GM12878 (cell line): Measurements from ENCODE around the gene PIEZO2. TPM values are rescaled to one million over a fixed set of nuclear protein-coding genes. Genes with fewer than 3 reads are reported as not detected.

Experiments used
- ATAC-seq: fragments of 200-7000 bp; cut with Tn5 transposase; 3 replicates; pipeline ENCODE4 v1.9.1; 2020; ENCODE audit warnings: mild to moderate bottlenecking, moderate library complexity
- BruUV-seq: library from RNA; stranded (reverse); fragments of 400-500 nt; replicated peaks from 2 replicates; lab custom pipeline; 2021; lab: Mats Ljungman, UMichigan
- CTCF ChIA-PET: fragments of 300-600 bp; sonication (Branson Sonifier 250); formaldehyde crosslinking; extraction: SDS; loops from one replicate; lab custom pipeline; 2021; ENCODE audit warnings: inconsistent platforms; lab: Yijun Ruan, JAX
- POLR2A ChIA-PET: fragments of 350-600 bp; formaldehyde crosslinking; extraction: SDS; loops from one replicate; lab custom pipeline; 2021; ENCODE audit warnings: inconsistent platforms; lab: Charles Lee
- RAD21 ChIA-PET: fragments of 300-600 bp; sonication (Branson Sonifier 250); formaldehyde crosslinking; loops from one replicate; lab custom pipeline; 2023; ENCODE audit warnings: antibody characterized with exemption; ENCODE audit not compliant: unreplicated experiment; lab: Charles Lee
- SMC1A ChIA-PET: fragments of 300-600 bp; sonication (Branson Sonifier 250); formaldehyde crosslinking; loops from one replicate; lab custom pipeline; 2023; ENCODE audit not compliant: unreplicated experiment, uncharacterized antibody; lab: Charles Lee
- DNase-seq: peaks from one replicate; pipeline ENCODE4 v3.0.0-alpha.2; 2011; ENCODE audit warnings: low read depth, low spot score
- FAIRE-seq: peaks from 3 replicates; lab custom pipeline; 2011; peaks lifted over from hg19 to GRCh38; lab: Jason Lieb, UNC
- H2AFZ ChIP-seq: 2 replicates; pipeline ENCODE4 v1.6.0; 2011; ENCODE audit warnings: low read depth, low read length, control low read depth; ENCODE audit not compliant: control insufficient read depth
- H3K27ac ChIP-seq: 2 replicates; pipeline ENCODE4 v1.5.1; 2011; ENCODE audit warnings: control low read depth; ENCODE audit not compliant: control insufficient read depth, insufficient read depth
- H3K27me3 ChIP-seq, 2 experiments: replicated peaks in 1 of 2; 2 replicates each; pipeline versions ENCODE4 v1.6.0 to v1.6.1; 2011; ENCODE audit warnings: low read length in 1 of 2; ENCODE audit not compliant: control insufficient read depth in 2 of 2, insufficient read depth in 2 of 2
- H3K36me3 ChIP-seq, 2 experiments: 2 replicates each; pipeline ENCODE4 v1.5.1; 2011; ENCODE audit warnings: low read length in 1 of 2; ENCODE audit not compliant: control insufficient read depth in 2 of 2, insufficient read depth in 2 of 2
- H3K4me1 ChIP-seq: 2 replicates; pipeline ENCODE4 v1.6.1; 2011; ENCODE audit warnings: mild to moderate bottlenecking, low read length, moderate library complexity, mixed read lengths; ENCODE audit not compliant: control insufficient read depth, insufficient read depth
- H3K4me2 ChIP-seq: 2 replicates; pipeline ENCODE4 v1.6.0; 2011; ENCODE audit warnings: control low read depth; ENCODE audit not compliant: control insufficient read depth, insufficient read depth
- H3K4me3 ChIP-seq: fragments of 200-600 bp; sonication (generic); 2 replicates; pipeline ENCODE4 v1.5.1; 2016
- H3K79me2 ChIP-seq: 2 replicates; pipeline ENCODE4 v1.6.0; 2011; ENCODE audit warnings: low read length; ENCODE audit not compliant: control insufficient read depth, insufficient read depth
- H3K9ac ChIP-seq: 2 replicates; pipeline ENCODE4 v1.8.0; 2011; ENCODE audit warnings: low read length, control low read depth, mixed read lengths; ENCODE audit not compliant: control insufficient read depth, insufficient read depth
- H3K9me3 ChIP-seq: replicated peaks from 3 replicates; pipeline ENCODE4 v1.5.1; 2011; ENCODE audit warnings: mild to moderate bottlenecking, low read length; ENCODE audit not compliant: control insufficient read depth, insufficient read depth
- H4K20me1 ChIP-seq: 2 replicates; pipeline ENCODE4 v1.6.0; 2011; ENCODE audit not compliant: control insufficient read depth, insufficient read depth
- ATF2 ChIP-seq: IDR thresholded peaks from 2 replicates; pipeline ENCODE4 v1.6.1; 2012; ENCODE audit warnings: low read length, inconsistent platforms
- CREM ChIP-seq: IDR thresholded peaks from 2 replicates; pipeline ENCODE4 v1.6.1; 2014; ENCODE audit warnings: antibody characterized with exemption, low read depth
- E2F4 ChIP-seq: IDR thresholded peaks from 2 replicates; pipeline ENCODE4 v1.6.1; 2012; ENCODE audit warnings: low read depth, low read length, improper control_type of control experiment
- KLF5 ChIP-seq: fragments of 450-650 bp; IDR thresholded peaks from 2 replicates; pipeline ENCODE4 v1.6.1; 2014; ENCODE audit warnings: mild to moderate bottlenecking; ENCODE audit not compliant: partially characterized antibody
- MYB ChIP-seq: fragments of 150-350 bp; IDR thresholded peaks from 2 replicates; pipeline ENCODE4 v1.6.1; 2014; ENCODE audit warnings: mild to moderate bottlenecking, low read depth, low read length, borderline replicate concordance
- NR2C2 ChIP-seq: IDR thresholded peaks from 2 replicates; pipeline ENCODE4 v1.6.1; 2011; ENCODE audit warnings: borderline replicate concordance, low read depth; ENCODE audit not compliant: control insufficient read depth, insufficient read length
- PML ChIP-seq: IDR thresholded peaks from 2 replicates; pipeline ENCODE4 v1.6.1; 2012; ENCODE audit warnings: low read length, inconsistent platforms
- RCOR1 ChIP-seq: conservative IDR thresholded peaks from 2 replicates; pipeline ENCODE4 v1.6.1; 2012; ENCODE audit warnings: low read depth, low read length, improper control_type of control experiment
- RELB ChIP-seq: fragments of 450-650 bp; IDR thresholded peaks from 2 replicates; pipeline ENCODE4 v1.6.1; 2017; ENCODE audit warnings: low read depth, mild to moderate bottlenecking, moderate library complexity
- SMAD5 ChIP-seq: IDR thresholded peaks from 2 replicates; pipeline ENCODE4 v1.6.1; 2016; ENCODE audit warnings: antibody characterized with exemption, low read depth
- ZBED1 ChIP-seq: IDR thresholded peaks from 2 replicates; pipeline ENCODE4 v1.6.1; 2016; ENCODE audit warnings: borderline replicate concordance
- WGBS: methylation state at CpG from one replicate; pipeline ENCODE4 v1.1.6; 2016; ENCODE audit warnings: low lambda C conversion rate; ENCODE audit not compliant: insufficient replicate concordance, insufficient coverage; ENCODE audit errors: missing lambda C conversion rate; 5-methylcytosine and 5-hydroxymethylcytosine counted together
- in situ Hi-C: fragments of 300-500 bp; cut with MboI; formaldehyde crosslinking; loops from 9 replicates; pipeline ENCODE4 v1.14.3; 2018; ENCODE audit warnings: mixed read lengths
- intact Hi-C: fragments of 100-400 bp; cut with micrococcal nuclease; formaldehyde crosslinking; loops from one replicate; pipeline ENCODE4 v1.14.2; 2022; ENCODE audit not compliant: unreplicated experiment
- polyA plus RNA-seq, 11 experiments: library from polyadenylated mRNA; depleted of rRNA in 4 of 11; unstranded in 6 of 11; stranded (reverse) in 5 of 11; fragments of >200 nt; fragmentation: Nextera tagmentation in 4 of 11; fragmentation: Illumina TruSeq in 1 of 11; extraction: Ambion mirVana in 4 of 11; extraction: Trizol in 1 of 11; gene quantifications; 1 replicate in 1 of 11; 2 replicates in 10 of 11; pipeline versions ENCODE4 v1.2.1 to v1.2.3, GENCODE V29; 2011 to 2016; ENCODE audit warnings: inconsistent platforms in 2 of 11, missing spikeins in 2 of 11, low read depth in 1 of 11
- total RNA-seq, 4 experiments: library from RNA; depleted of rRNA in 3 of 4; stranded (reverse); fragments of >200 nt in 3 of 4; fragmentation: Illumina TruSeq in 1 of 4; extraction: Trizol in 1 of 4; gene quantifications; 2 replicates each; pipeline versions ENCODE4 v1.2.1 to v1.2.3, GENCODE V29; 2013 to 2021

The PIEZO2 gene
- total and polyA plus RNA-seq, 10 of the 15 experiments (the other 5 are each of a cell fraction or from before 2014, with no cell fraction given), result 6.7 to 42.3 (median 27.4) TPM

GRCh38 chr18:11136241-11136640, 13.1 kb downstream of the PIEZO2 start:
- RAD21 ChIA-PET, result interaction anchor here (0.7 to 1.8 kb wide), 7 partner anchors 10 to 285 kb away, joined by 3 to 11 read pairs (median 4); no protein-coding TSS in a partner anchor
- FAIRE-seq, result no peak

More at GRCh38 chr18:11136241-11136640, 13.1 kb downstream of the PIEZO2 start:
- Histone ChIP-seq H2AFZ (no peak overlapping the region), H3K79me2 (peaks cover 29% of the 10 kb centered on the region), H3K4me3 (no peak overlapping the region), H3K4me1 (no peaks in the 10 kb centered on the region), H4K20me1 (no peaks in the 10 kb centered on the region; the same call in 1 of the 2 replicates), H3K27ac (no peak overlapping the region), H3K9ac (no peak overlapping the region), H3K4me2 (no peak overlapping the region), H3K9me3 (peaks cover 7% of the 10 kb centered on the region; the same call in 2 of the 3 replicates), H3K27me3 (no peaks in the 10 kb centered on the region), H3K36me3 (peaks cover 0 to 30% of the 10 kb centered on the region in 2 experiments; a peak in 3 of 4 replicates)
- BruUV-seq, result no TSS peak
- intact Hi-C loops (no loop called here), in situ Hi-C loops (loop anchor here (5.0 kb wide), 1 partner anchor 284 kb away; no protein-coding TSS in a partner anchor)
- no peak for TF ChIP-seq MYB
- no peak for TF ChIP-seq CREM
- 0 out of 2 replicates have a peak, but pooled peaks have one; percentile 5 for TF ChIP-seq SMAD5
- no peak for TF ChIP-seq RCOR1
- TF ChIP-seq PML, result peak; percentile 58; the same call in 1 of the 2 replicates
- no peak for TF ChIP-seq ZBED1
- no peak for TF ChIP-seq KLF5
- TF ChIP-seq ATF2, result no peak
- TF ChIP-seq RELB, result no peak
- TF ChIP-seq NR2C2, result no peak
- TF ChIP-seq E2F4, result no peak
- ATAC-seq (no peak), DNase-seq (no peak)
- ChIA-PET CTCF (interaction anchor here (0.9 to 3.2 kb wide), 12 partner anchors 10 to 285 kb away, joined by 3 to 11 read pairs (median 5); no protein-coding TSS in a partner anchor), SMC1A (interaction anchor here (1.1 to 3.4 kb wide), 15 partner anchors 8 to 285 kb away, joined by 3 to 15 read pairs (median 5); no protein-coding TSS in a partner anchor), POLR2A (interaction anchor here (0.9 to 1.4 kb wide), 2 partner anchors 16 to 21 kb away, joined by 3 to 6 read pairs; no protein-coding TSS in a partner anchor)
- WGBS, result 5% methylated on average over 2 of the region's 2 CpGs
